ENCODE results near the gene GRM7. TPM values are rescaled to one million over a fixed set of nuclear protein-coding genes. Genes with fewer than 3 reads are reported as not detected.

GRM7 gene
- total and polyA plus RNA-seq, 2 experiments from 2014 or later: 1.7 to 2.7 TPM

DNA sequence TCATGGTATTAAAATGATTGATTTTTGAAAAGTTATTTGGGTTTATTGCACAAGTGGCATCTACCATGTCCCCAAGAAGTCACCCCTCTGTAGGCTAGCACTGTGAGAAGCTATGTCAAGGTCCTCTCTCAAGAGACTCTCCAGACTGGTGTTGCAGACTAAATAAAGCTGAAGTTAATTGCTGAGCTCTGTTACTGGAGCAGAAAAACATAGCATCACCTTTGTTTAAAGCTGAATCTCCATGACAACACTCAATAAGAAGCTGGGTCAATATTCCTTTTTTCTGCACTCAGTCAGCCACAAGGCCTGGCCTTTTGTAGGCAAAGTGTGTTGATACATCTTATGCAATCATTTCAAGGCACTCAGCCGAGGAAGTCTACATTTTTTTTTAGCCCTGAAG is 834.1 kb downstream of the GRM7 start:
- H3K4me1 ChIP-seq (ENCODE audit: insufficient read depth): no peaks in the 10 kb centered on the region
- no peak for TF ChIP-seq EZH2 (IDR thresholded peaks at IDR 0.05; ENCODE audit: borderline replicate concordance)
- TF ChIP-seq EZH2phosphoT487 (IDR thresholded peaks at IDR 0.05; ENCODE audit: low read depth, severe bottlenecking, unreplicated experiment): no peak
- TF ChIP-seq, protein P1, sequence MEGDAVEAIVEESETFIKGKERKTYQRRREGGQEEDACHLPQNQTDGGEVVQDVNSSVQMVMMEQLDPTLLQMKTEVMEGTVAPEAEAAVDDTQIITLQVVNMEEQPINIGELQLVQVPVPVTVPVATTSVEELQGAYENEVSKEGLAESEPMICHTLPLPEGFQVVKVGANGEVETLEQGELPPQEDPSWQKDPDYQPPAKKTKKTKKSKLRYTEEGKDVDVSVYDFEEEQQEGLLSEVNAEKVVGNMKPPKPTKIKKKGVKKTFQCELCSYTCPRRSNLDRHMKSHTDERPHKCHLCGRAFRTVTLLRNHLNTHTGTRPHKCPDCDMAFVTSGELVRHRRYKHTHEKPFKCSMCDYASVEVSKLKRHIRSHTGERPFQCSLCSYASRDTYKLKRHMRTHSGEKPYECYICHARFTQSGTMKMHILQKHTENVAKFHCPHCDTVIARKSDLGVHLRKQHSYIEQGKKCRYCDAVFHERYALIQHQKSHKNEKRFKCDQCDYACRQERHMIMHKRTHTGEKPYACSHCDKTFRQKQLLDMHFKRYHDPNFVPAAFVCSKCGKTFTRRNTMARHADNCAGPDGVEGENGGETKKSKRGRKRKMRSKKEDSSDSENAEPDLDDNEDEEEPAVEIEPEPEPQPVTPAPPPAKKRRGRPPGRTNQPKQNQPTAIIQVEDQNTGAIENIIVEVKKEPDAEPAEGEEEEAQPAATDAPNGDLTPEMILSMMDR (IDR thresholded peaks at IDR 0.05; ENCODE audit: poor library complexity): no peak
- no peaks in the 10 kb centered on the region for H3K79me2 ChIP-seq
- no peaks in the 10 kb centered on the region for H4K20me1 ChIP-seq (ENCODE audit: insufficient read depth, poor library complexity, severe bottlenecking)
- H3K27ac ChIP-seq: no peak overlapping the region
- no peaks in the 10 kb centered on the region for H3K36me3 ChIP-seq (replicated peaks; ENCODE audit: insufficient read depth, low read depth)
- no peak overlapping the region for H3K4me2 ChIP-seq
- H3K9me3 ChIP-seq (ENCODE audit: low read depth): no peaks in the 10 kb centered on the region
- no peaks in the 10 kb centered on the region for H3K9me2 ChIP-seq (replicated peaks; ENCODE audit: insufficient read depth)
- no peak for DNase-seq (ENCODE audit: low spot score)
- no peak overlapping the region for H2AFZ ChIP-seq
- no peak overlapping the region for H3K4me3 ChIP-seq
- H3K27me3 ChIP-seq: no peaks in the 10 kb centered on the region
- WGBS (ENCODE audit: low lambda C conversion rate, missing lambda C conversion rate): 50% methylated on average over 1 of the region's 1 CpG

DNA sequence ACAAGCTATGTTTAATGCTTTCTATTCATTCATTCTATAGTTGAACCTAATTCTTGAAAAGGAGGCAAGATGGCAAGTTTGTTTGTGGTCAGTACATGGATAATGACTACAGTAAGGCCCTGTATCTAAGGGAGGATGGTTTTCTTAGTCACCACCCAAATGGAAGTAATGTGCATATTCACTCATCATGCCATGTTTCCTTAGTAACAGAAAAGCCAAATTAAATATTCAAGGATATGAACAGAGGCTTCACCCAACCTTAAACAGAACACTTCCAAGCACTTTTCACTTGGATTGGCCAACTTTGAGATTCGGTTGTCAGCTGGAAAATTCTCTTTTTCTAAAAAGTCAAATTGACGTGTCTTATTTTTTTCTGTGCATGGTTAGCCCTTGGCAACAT is 835.4 kb downstream of the GRM7 start:
- Histone ChIP-seq H3K79me2 (no peaks in the 10 kb centered on the region), H4K20me1 (ENCODE audit: insufficient read depth, poor library complexity, severe bottlenecking) (no peaks in the 10 kb centered on the region), H3K27ac (no peak overlapping the region), H3K36me3 (replicated peaks; ENCODE audit: insufficient read depth, low read depth) (no peaks in the 10 kb centered on the region), H3K9me2 (replicated peaks; ENCODE audit: insufficient read depth) (no peaks in the 10 kb centered on the region), H3K4me2 (no peak overlapping the region), H3K4me1 (ENCODE audit: insufficient read depth) (no peaks in the 10 kb centered on the region), H3K4me3 (no peak overlapping the region), H2AFZ (no peak overlapping the region), H3K27me3 (no peaks in the 10 kb centered on the region), H3K9me3 (ENCODE audit: low read depth) (no peaks in the 10 kb centered on the region)
- TF ChIP-seq, protein P1 (IDR thresholded peaks at IDR 0.05; ENCODE audit: poor library complexity): no peak
- no peak for TF ChIP-seq EZH2phosphoT487 (IDR thresholded peaks at IDR 0.05; ENCODE audit: low read depth, severe bottlenecking, unreplicated experiment)
- no peak for TF ChIP-seq EZH2 (IDR thresholded peaks at IDR 0.05; ENCODE audit: borderline replicate concordance)
- WGBS (ENCODE audit: low lambda C conversion rate, missing lambda C conversion rate): 74% methylated on average over 2 of the region's 2 CpGs
- no peak for DNase-seq (ENCODE audit: low spot score)

DNA sequence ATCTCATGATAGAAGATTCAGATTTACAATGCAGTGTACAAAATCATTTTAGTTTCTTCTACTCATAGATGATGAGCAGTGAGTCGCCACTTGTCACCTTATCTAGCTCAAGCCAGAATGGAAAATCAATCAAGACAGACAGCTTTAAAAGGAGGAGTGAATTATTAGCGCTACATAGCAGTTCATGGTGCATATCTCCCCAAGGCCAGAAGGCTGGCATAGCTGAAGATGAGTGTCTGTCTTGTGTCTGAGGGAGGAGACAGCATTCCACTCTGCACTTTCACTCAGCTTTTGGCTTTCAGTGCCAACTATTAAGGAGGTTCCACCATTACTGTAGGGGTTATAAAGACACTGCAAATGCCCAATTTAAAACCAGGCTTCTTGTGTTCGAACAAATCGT is 836.6 kb downstream of the GRM7 start:
- Histone ChIP-seq H3K36me3 (replicated peaks; ENCODE audit: insufficient read depth, low read depth) (no peaks in the 10 kb centered on the region), H3K9me2 (replicated peaks; ENCODE audit: insufficient read depth) (no peaks in the 10 kb centered on the region), H3K4me3 (no peak overlapping the region), H4K20me1 (ENCODE audit: insufficient read depth, poor library complexity, severe bottlenecking) (no peaks in the 10 kb centered on the region), H3K27ac (no peak overlapping the region), H3K9me3 (ENCODE audit: low read depth) (no peaks in the 10 kb centered on the region), H3K27me3 (no peaks in the 10 kb centered on the region), H3K79me2 (no peaks in the 10 kb centered on the region), H2AFZ (no peak overlapping the region), H3K4me2 (no peak overlapping the region), H3K4me1 (ENCODE audit: insufficient read depth) (no peaks in the 10 kb centered on the region)
- 67% methylated on average over 4 of the region's 4 CpGs for WGBS (ENCODE audit: low lambda C conversion rate, missing lambda C conversion rate)
- DNase-seq (ENCODE audit: low spot score): no peak
- TF ChIP-seq EZH2 (IDR thresholded peaks at IDR 0.05; ENCODE audit: borderline replicate concordance): no peak
- TF ChIP-seq, protein P1 (IDR thresholded peaks at IDR 0.05; ENCODE audit: poor library complexity): no peak
- no peak for TF ChIP-seq EZH2phosphoT487 (IDR thresholded peaks at IDR 0.05; ENCODE audit: low read depth, severe bottlenecking, unreplicated experiment)

DNA sequence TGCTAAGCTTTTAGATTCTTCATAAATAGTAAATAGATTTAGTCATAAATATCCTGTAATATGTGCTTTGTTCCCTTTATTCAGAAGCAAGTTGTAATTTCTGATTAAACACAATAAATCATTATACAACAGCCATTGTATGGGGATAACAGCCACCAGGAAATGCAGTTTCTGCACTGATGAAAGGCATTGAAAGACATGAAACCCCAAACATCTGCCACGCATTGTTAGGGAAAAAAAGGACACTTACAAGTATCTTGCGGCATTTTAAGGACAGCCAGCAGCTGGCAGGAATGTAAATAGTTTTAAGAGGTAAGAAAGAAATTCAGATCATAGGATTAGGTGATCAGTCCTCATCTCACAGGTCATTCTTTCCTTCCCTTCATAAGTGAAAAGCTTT is 839.6 kb downstream of the GRM7 start:
- no peaks in the 10 kb centered on the region for H3K27me3 ChIP-seq
- H3K4me1 ChIP-seq (ENCODE audit: insufficient read depth): no peaks in the 10 kb centered on the region
- TF ChIP-seq EZH2phosphoT487 (IDR thresholded peaks at IDR 0.05; ENCODE audit: low read depth, severe bottlenecking, unreplicated experiment) (no peak), EZH2 (IDR thresholded peaks at IDR 0.05; ENCODE audit: borderline replicate concordance) (no peak)
- TF ChIP-seq, protein P1 (IDR thresholded peaks at IDR 0.05; ENCODE audit: poor library complexity): no peak
- no peak overlapping the region for H3K4me3 ChIP-seq
- no peaks in the 10 kb centered on the region for H4K20me1 ChIP-seq (ENCODE audit: insufficient read depth, poor library complexity, severe bottlenecking)
- H3K9me2 ChIP-seq (replicated peaks; ENCODE audit: insufficient read depth): no peaks in the 10 kb centered on the region
- no peak overlapping the region for H3K4me2 ChIP-seq
- no peaks in the 10 kb centered on the region for H3K36me3 ChIP-seq (replicated peaks; ENCODE audit: insufficient read depth, low read depth)
- H3K27ac ChIP-seq: no peak overlapping the region
- no peak overlapping the region for H2AFZ ChIP-seq
- no peak for DNase-seq (ENCODE audit: low spot score)
- 70% methylated on average over 2 of the region's 2 CpGs for WGBS (ENCODE audit: low lambda C conversion rate, missing lambda C conversion rate)
- no peaks in the 10 kb centered on the region for H3K79me2 ChIP-seq
- H3K9me3 ChIP-seq (ENCODE audit: low read depth): no peaks in the 10 kb centered on the region
